Immature natural killer cell (primary cell): ENCODE results near the gene ENG. TPM values are rescaled to one million over a fixed set of nuclear protein-coding genes. Genes with fewer than 3 reads are reported as not detected.
A peak's percentile ranks its signal among the peaks of the same experiment; 100 is the strongest.

ENCODE experiments used
- DNase-seq, 3 donors: peaks; one replicate each; pipeline ENCODE4 v3.0.0; 2022; ENCODE audit warnings: mixed read lengths in 1 of 3
- H3K27ac Mint-ChIP-seq, 6 donors: one replicate each; pipeline ENCODE4 v1.8.0; 2020; ENCODE audit warnings: mixed read lengths in 6 of 6, mild to moderate bottlenecking in 5 of 6, inconsistent platforms in 4 of 6, moderate library complexity in 3 of 6
- H3K27me3 Mint-ChIP-seq, 3 donors: one replicate each; pipeline ENCODE4 v1.8.0; 2020 to 2021; ENCODE audit warnings: low read depth in 3 of 3, mild to moderate bottlenecking in 3 of 3, mixed read lengths in 3 of 3, moderate library complexity in 3 of 3, inconsistent platforms in 1 of 3
- H3K36me3 Mint-ChIP-seq, 3 donors: one replicate each; pipeline ENCODE4 v1.8.0; 2020; ENCODE audit warnings: mixed read lengths in 3 of 3, inconsistent platforms in 2 of 3, mild to moderate bottlenecking in 2 of 3
- H3K4me1 Mint-ChIP-seq, 2 donors: one replicate each; pipeline ENCODE4 v1.8.0; 2020; ENCODE audit warnings: inconsistent platforms in 2 of 2, mild to moderate bottlenecking in 2 of 2, mixed read lengths in 2 of 2, moderate library complexity in 1 of 2
- H3K4me3 Mint-ChIP-seq, 5 donors: one replicate each; pipeline ENCODE4 v1.8.0; 2020; ENCODE audit warnings: mild to moderate bottlenecking in 5 of 5, mixed read lengths in 5 of 5, inconsistent platforms in 3 of 5, moderate library complexity in 3 of 5
- H3K9me3 Mint-ChIP-seq, 6 donors: one replicate each; pipeline ENCODE4 v1.8.0; 2020; ENCODE audit warnings: mild to moderate bottlenecking in 6 of 6, mixed read lengths in 6 of 6, inconsistent platforms in 4 of 6, moderate library complexity in 3 of 6
- polyA plus RNA-seq, 3 donors: library from polyadenylated mRNA; unstranded; fragments of 300-500 nt; fragmentation: Illumina TruSeq; gene quantifications; one replicate each; pipeline ENCODE4 v1.2.3, GENCODE V29; 2021

Gene ENG
- polyA plus RNA-seq, 3 donors from 2014 or later, result 7.2 to 12.1 (median 8.6) TPM

DNA sequence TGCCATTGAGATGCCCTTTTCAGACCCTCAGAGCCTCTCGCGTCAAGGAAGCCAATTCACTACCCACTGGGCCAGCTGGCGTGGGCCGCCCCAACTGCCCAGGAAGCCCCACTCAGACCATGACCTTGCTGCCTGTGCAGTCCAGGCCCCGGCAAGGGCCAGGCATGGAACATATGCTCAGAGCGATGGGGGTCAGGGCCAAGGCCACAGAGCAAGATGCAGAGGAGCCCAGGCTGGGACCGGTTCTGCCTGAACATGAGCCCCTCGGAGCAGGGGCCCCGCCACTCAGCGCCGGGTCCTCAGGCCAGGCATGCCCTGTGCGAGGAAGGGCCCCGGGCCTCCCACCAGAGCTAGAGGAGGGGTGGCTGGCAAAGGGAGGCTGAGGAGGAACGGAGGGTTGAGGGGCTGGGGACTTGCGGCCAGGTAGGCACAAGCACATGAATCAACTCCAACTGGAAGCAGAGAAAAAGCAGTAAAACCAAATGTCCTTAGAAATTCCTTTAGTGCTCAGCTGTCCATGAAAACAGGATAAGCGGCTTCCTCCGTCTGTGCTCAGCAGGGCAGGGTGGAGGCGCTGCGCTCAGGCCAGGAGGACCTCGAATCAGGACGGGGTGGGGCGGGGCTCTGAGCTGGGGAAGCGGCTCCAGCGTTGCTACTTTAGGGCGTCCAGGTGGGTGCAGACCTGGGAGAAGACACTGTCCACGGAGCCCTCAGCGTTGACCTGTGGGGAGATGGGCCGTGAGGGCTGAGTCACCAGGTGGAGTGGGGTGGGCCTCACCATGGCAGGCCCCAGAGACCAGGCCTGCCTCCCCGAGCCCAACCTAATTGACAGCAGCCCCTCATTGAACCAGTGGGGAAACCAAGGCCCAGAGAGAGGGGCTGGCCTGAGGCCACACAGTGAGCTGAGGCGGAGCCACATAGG, 13.2 kb upstream of the ENG start:
- peak overlapping the region in 3 of 6 donors; percentile 16 to 45 (median 28) for H3K27ac Mint-ChIP-seq
- peaks cover 27 to 32% of the 10 kb centered on the region in 2 donors for H3K4me1 Mint-ChIP-seq
- no peak for DNase-seq
- peaks cover 0 to 6% (median 4%) of the 10 kb centered on the region in 3 donors for H3K27me3 Mint-ChIP-seq
- no peaks in the 10 kb centered on the region for H3K9me3 Mint-ChIP-seq
- H3K4me3 Mint-ChIP-seq, result no peak overlapping the region
- H3K36me3 Mint-ChIP-seq, result peaks cover 0 to 13% (median 9%) of the 10 kb centered on the region in 3 donors

DNA sequence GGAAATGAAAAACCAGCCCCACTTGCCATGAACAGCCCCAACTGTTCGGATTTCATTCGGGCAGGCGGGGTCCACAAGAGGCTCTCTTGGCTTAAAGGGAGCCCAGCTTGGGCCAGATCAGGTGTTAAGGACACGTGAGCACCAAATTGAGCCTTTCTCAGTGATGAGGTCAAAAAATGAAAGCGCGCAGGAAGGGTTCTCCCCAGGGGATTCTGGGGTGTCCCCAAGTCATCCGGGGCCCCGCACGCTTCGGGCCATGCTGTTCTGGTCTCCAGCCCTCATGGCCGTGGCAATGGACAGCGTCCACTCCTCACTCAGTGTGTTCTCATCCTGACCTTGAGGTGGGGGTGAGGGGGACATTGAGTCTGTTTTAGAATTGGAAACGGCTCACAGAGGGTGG, 12.1 kb upstream of the ENG start:
- H3K27me3 Mint-ChIP-seq, result peaks cover 0 to 6% (median 4%) of the 10 kb centered on the region in 3 donors
- DNase-seq, result no peak
- H3K36me3 Mint-ChIP-seq, result peaks cover 0 to 9% (median 6%) of the 10 kb centered on the region in 3 donors
- H3K4me1 Mint-ChIP-seq, result peaks cover 38 to 43% of the 10 kb centered on the region in 2 donors
- H3K27ac Mint-ChIP-seq, result peak overlapping the region in 3 of 6 donors; percentile 5 to 46 (median 19)
- no peaks in the 10 kb centered on the region for H3K9me3 Mint-ChIP-seq
- H3K4me3 Mint-ChIP-seq, result no peak overlapping the region

DNA sequence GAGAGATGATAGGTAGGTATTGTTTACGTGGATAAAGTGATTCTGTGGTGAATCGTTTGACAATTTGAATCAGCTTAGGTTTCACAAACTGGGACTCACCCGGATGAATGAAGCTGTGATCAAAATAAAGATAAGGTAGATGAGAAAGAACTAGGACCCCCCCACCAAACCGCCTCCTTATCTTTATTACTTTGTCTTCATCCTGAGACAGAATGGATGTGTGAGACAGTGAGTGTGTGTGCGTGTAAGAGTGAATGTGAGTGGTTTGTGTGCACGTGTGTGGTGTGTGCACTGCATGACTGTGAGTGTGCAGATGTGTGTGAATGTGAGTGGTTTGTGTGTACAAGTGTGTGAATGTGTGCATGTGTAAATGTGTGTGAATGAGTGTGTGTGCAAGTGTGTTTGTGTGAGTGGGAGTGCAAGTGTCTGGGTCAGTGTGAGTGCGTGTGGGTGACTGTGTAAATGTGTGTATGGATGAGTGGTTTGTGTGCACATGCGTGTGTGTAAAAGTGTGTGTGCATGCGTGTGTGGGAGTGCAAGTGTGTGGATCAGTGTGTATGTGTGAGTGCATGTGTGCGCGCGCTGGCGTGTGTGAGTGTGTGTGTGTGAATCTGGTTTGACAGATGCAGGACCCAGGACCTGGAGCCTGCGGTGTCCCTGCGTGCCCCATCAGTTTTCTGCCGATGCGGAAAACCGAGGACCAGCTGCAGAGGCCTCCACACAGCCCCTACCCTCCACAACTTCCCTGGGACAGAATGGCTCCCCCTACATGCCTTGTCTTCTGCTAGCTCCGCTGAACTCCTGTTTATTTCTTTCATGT, 11.4 kb upstream of the ENG start:
- DNase-seq, result no peak
- H3K27ac Mint-ChIP-seq, result peak overlapping the region; percentile 54 to 87 (median 74)
- H3K36me3 Mint-ChIP-seq, result peaks cover 0 to 9% (median 4%) of the 10 kb centered on the region in 3 donors
- H3K4me1 Mint-ChIP-seq, result peaks cover 45 to 50% of the 10 kb centered on the region in 2 donors
- no peak overlapping the region for H3K4me3 Mint-ChIP-seq
- H3K27me3 Mint-ChIP-seq, result peaks cover 0 to 7% (median 4%) of the 10 kb centered on the region in 3 donors
- H3K9me3 Mint-ChIP-seq, result no peaks in the 10 kb centered on the region

DNA sequence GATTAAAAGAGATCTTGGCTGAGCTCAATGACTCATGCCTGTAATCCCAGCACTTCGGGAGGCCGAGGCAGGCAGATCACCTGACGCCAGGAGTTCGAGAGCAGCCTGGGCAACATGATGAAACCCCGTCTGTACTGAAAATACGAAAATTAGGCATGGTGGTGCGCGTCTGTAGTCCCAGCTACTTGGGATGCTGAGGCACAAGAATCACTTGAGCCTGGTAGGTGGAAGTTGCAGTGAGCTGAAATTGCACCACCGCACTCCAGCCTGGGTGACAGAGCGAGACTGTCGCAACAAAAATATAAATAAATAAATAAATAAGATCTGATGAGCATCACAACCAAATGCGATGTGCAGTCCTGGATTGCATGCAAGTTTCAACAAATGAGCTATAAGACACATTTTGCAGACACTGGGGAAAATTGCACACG, 8.7 kb upstream of the ENG start:
- H3K4me1 Mint-ChIP-seq, result peaks cover 57 to 58% of the 10 kb centered on the region in 2 donors
- peak overlapping the region; percentile 93 to 99 (median 97) for H3K27ac Mint-ChIP-seq
- DNase-seq, result no peak
- H3K36me3 Mint-ChIP-seq, result peaks cover 0 to 4% (median 0%) of the 10 kb centered on the region in 3 donors
- peak overlapping the region in 4 of 5 donors; percentile 62 to 73 (median 63) for H3K4me3 Mint-ChIP-seq
- peaks cover 0 to 8% (median 7%) of the 10 kb centered on the region in 3 donors for H3K27me3 Mint-ChIP-seq
- H3K9me3 Mint-ChIP-seq, result no peaks in the 10 kb centered on the region

DNA sequence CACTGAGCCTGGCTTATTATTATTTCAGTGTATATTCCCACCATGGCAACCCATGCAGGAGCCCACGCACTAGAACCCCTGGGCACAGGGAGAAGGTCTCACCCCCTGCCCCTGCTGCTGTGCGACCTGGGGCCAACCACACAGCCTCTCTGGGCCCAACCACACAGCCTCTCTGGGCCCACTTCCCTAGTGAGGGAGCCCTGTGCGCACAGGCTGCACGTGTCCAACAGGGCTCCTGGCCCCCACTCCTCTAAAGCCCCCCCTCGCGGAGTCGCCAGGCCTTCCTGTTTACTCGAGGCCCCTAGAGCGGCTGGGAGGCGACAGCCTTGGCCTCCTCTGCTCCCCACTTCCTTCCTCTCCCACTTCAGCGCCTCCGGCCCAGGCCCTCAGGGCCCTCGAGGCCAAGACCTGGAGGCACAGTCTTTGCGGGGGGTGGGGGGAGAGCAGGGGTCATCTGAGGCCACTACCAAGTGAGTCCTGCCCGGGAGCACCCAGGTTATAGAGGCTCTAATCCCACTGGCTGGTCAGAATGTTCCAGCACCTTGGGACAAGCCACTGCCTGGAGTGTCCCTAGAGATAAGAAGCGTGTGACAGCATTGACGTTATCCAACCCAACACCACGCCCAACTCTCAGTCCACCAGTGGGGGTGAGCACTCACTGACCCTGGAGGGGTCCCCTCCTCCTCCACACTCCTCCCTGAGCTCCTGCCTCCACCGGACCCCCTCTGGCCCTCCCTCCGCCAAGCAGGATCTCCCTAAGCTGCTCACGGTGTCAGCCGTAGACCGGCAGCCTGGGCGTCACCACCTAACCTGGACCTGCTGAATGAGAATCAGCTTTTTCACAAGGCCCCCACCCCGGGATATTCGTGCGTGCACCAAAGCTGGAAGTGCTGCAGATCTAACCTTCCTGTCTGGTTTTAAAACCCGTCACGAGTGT, 7.9 kb upstream of the ENG start:
- peak overlapping the region; percentile 93 to 99 (median 97) for H3K27ac Mint-ChIP-seq
- no peaks in the 10 kb centered on the region for H3K9me3 Mint-ChIP-seq
- H3K27me3 Mint-ChIP-seq, result peaks cover 0 to 8% (median 7%) of the 10 kb centered on the region in 3 donors
- peak overlapping the region; percentile 62 to 73 (median 64) for H3K4me3 Mint-ChIP-seq
- peak; percentile 83 to 85 (median 85) for DNase-seq
- peaks cover 0 to 3% (median 0%) of the 10 kb centered on the region in 3 donors for H3K36me3 Mint-ChIP-seq
- peaks cover 58 to 60% of the 10 kb centered on the region in 2 donors for H3K4me1 Mint-ChIP-seq

DNA sequence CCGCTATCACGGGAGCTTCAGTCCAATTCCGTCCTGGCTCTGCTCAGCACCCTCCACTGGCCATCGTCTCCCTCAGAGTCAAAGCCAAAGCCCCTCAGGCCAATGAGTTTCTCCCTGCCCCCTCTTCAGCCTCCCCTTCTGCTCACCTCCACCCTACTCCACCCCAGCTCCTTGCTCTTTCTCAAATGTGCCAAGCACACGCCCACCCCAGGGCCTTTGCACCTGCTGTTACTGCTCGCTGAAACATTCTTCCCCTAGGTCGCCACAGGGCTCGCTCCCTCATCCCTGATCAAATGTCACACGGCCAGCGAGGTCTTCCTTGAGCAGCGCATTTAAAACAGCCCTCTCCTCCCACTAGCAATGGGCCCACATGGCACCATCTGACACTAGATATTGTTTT, 6.3 kb upstream of the ENG start:
- Mint-ChIP-seq H3K27me3 (peaks cover 0 to 8% (median 7%) of the 10 kb centered on the region in 3 donors), H3K4me1 (peaks cover 59 to 64% of the 10 kb centered on the region in 2 donors), H3K9me3 (no peaks in the 10 kb centered on the region), H3K27ac (peak overlapping the region; percentile 12 to 98 (median 82)), H3K4me3 (peak overlapping the region in 2 of 5 donors; percentile 25 to 38), H3K36me3 (peaks cover 0 to 2% (median 0%) of the 10 kb centered on the region in 3 donors)
- DNase-seq, result no peak

DNA sequence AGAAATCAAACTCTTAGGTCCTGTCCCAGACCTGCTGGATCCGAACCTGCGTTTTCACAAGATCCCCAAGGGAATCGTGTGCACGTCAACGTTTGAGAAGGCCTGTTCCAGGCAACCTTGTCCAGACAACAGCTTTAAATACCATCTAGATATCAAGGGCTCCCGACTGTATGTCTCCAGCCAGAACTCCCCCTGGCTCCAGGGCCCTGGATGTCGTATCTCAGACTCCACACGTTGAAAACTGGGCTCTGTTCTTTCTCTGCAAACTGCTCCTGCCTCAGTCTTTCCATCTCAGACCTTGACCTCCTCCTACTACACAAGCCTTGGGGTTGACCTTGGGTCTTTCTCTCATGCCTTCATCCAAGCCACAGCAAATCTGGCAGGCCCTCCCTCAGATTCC, 5.8 kb upstream of the ENG start:
- Mint-ChIP-seq H3K27me3 (peaks cover 0 to 8% (median 6%) of the 10 kb centered on the region in 3 donors), H3K9me3 (no peaks in the 10 kb centered on the region), H3K4me1 (peaks cover 58 to 64% of the 10 kb centered on the region in 2 donors), H3K36me3 (no peaks in the 10 kb centered on the region), H3K27ac (peak overlapping the region in 5 of 6 donors; percentile 12 to 93 (median 78)), H3K4me3 (peak overlapping the region in 2 of 5 donors; percentile 25 to 38)
- DNase-seq, result no peak

DNA sequence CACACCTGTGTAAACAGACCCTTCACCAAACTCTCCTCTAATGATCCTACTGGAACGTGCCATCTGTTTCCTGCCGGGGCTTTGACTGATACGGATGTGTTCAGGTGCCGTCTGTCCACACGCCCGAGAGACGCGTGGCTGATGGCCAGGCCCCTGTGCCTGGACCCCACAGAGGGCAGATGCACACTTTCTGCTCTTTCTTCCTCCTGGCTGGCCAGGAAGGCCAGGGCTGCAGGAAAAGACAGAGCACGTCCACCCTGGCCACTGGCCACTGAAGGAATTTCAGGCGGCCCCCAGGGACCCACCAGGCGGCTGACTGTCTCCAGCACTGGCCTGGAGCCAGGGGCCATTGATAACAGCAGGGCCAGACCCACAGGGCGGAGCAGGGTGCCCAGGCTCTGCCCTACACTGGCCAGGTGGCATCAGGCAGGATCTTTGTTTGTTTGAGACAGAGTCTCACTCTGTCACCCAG, 3.6 kb upstream of the ENG start:
- peaks cover 64 to 69% of the 10 kb centered on the region in 2 donors for H3K4me1 Mint-ChIP-seq
- DNase-seq, result no peak
- H3K9me3 Mint-ChIP-seq, result no peaks in the 10 kb centered on the region
- peaks cover 0 to 8% (median 6%) of the 10 kb centered on the region in 3 donors for H3K27me3 Mint-ChIP-seq
- no peaks in the 10 kb centered on the region for H3K36me3 Mint-ChIP-seq
- H3K27ac Mint-ChIP-seq, result peak overlapping the region in 3 of 6 donors; percentile 16 to 74 (median 53)
- no peak overlapping the region for H3K4me3 Mint-ChIP-seq

DNA sequence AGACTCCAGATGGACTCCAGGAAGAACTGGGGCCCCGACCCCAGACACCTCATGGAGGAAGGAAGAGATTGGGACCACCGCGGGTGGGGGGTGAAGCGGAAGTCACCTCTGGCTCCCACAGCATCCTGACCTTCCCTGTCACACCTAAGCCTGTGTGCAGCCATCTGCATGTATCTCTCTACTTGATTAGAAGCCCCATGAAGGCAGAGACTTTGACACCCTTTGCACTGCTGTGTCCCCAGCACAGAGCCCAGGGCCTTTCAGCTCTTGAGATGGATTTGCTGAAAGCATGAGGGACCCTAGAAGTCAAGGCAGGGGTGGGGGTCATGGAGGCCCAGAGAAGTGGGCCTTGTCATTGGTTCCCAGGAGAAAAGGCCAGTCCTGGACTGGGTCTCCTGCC, 2.8 kb upstream of the ENG start:
- peaks cover 64 to 69% of the 10 kb centered on the region in 2 donors for H3K4me1 Mint-ChIP-seq
- H3K4me3 Mint-ChIP-seq, result no peak overlapping the region
- peaks cover 0 to 6% (median 4%) of the 10 kb centered on the region in 3 donors for H3K27me3 Mint-ChIP-seq
- no peak for DNase-seq
- H3K36me3 Mint-ChIP-seq, result peaks cover 0 to under 1% (median 0%) of the 10 kb centered on the region in 3 donors
- peak overlapping the region in 1 of 6 donors; percentile 36 for H3K27ac Mint-ChIP-seq
- no peaks in the 10 kb centered on the region for H3K9me3 Mint-ChIP-seq

DNA sequence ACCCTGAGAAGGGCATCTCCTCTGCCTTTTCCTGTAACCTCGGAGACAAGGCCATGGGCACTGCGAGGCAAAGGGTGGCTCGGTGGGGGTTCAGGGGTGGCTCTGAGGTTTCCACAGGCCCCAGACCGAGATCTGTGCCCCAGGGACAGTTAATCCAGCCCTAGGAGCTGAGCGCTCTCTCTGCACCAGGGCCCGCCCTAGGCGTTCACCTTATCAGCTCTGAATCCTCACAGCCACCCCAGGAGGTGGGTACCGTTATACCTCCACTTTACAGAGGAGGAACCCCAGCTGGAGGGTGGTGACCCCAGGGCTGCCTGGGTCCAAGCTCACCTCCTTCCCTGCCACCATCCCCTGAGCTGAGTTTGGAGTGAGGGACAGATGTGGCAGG, 2.3 kb upstream of the ENG start:
- no peak for DNase-seq
- Mint-ChIP-seq H3K4me3 (no peak overlapping the region), H3K27ac (peak overlapping the region in 1 of 6 donors; percentile 7), H3K4me1 (peaks cover 64 to 69% of the 10 kb centered on the region in 2 donors), H3K9me3 (no peaks in the 10 kb centered on the region), H3K27me3 (peaks cover 0 to 6% (median 4%) of the 10 kb centered on the region in 3 donors), H3K36me3 (peaks cover 0 to 5% (median 0%) of the 10 kb centered on the region in 3 donors)

DNA sequence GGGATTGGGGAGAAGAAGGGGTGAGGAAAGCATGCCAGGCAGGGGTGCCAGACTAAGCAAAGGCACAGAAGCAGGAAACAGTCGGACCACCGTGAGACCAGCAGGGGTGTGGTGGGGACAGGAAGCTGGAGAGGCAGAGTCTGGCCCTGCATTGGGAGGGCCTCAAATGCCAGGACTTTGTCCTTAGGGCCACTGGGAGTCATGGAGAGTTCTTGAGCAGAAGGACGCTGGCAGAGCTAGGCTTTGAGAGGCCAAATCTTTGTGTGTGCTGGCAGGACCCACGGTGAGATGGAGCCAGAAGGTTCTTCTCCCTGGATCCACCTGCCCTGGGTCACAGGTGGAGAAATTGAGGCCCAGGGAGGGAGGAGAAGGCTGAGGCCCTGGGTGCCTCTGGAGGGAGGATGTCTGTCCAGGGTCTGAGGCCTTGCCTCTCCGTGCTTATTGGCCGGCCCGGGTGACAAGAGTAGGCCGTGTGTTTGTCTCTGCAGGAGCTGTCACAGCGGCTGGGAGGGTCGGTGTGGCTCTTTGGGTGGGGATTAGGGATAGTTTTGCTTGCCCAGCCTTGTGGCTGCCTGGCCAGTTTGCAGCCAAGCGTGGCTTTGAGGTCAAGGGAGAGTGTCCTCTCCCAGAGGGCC, 1.8 kb upstream of the ENG start:
- H3K27me3 Mint-ChIP-seq, result peaks cover 0 to 6% (median 1%) of the 10 kb centered on the region in 3 donors
- H3K27ac Mint-ChIP-seq, result peak overlapping the region; percentile 63 to 93 (median 80)
- no peaks in the 10 kb centered on the region for H3K9me3 Mint-ChIP-seq
- peaks cover 62 to 65% of the 10 kb centered on the region in 2 donors for H3K4me1 Mint-ChIP-seq
- H3K36me3 Mint-ChIP-seq, result peaks cover 0 to 5% (median 0%) of the 10 kb centered on the region in 3 donors
- H3K4me3 Mint-ChIP-seq, result peak overlapping the region in 4 of 5 donors; percentile 7 to 69 (median 34)
- DNase-seq, result no peak

DNA sequence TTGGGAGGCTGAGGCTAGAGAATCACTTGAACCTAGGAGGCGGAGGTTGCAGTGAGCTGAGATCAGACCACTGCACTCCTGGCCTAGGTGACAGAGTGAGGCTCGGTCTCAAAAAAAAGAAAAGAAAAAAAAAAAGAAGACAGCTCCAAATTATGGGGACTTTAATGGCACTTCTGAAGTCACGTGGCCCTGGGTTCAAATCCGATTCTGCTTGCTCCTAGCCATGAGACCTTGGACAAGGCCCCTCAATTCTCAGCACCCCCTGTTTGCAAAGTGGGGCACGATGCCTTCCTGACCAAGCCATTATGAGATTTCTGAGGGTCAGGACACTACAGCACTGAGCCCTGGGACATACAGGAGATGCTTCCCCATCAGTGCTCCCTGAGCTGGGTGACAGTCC, 1.1 kb upstream of the ENG start:
- Mint-ChIP-seq H3K36me3 (peaks cover 0 to 7% (median 0%) of the 10 kb centered on the region in 3 donors), H3K9me3 (no peaks in the 10 kb centered on the region), H3K27me3 (peaks cover 0 to 5% (median 1%) of the 10 kb centered on the region in 3 donors), H3K4me1 (peaks cover 55 to 59% of the 10 kb centered on the region in 2 donors), H3K4me3 (peak overlapping the region; percentile 28 to 69 (median 51)), H3K27ac (peak overlapping the region; percentile 76 to 93 (median 84))
- DNase-seq, result no peak
